ENCODE data around the gene BCAP29.

BCAP29 gene

GRCh38 chr7:107584716-107585115, 4.7 kb downstream of the BCAP29 start:
- DNase-seq, result no peak

- DNase-seq, result no peak
These were observed 8.6 kb downstream of the BCAP29 start for GRCh38 chr7:107588529-107589130.

GRCh38 chr7:107591421-107591820, 11.4 kb downstream of the BCAP29 start:
- DNase-seq, result no peak

GRCh38 chr7:107592361-107593024, 12.4 kb downstream of the BCAP29 start:
- no peak for DNase-seq

- no peak for DNase-seq
These were observed 13.0 kb downstream of the BCAP29 start for GRCh38 chr7:107593025-107593410.

GRCh38 chr7:107594961-107595737, 15.1 kb downstream of the BCAP29 start:
- DNase-seq, result no peak

- DNase-seq, result no peak
These were observed 17.0 kb downstream of the BCAP29 start for GRCh38 chr7:107596881-107597581.

- no peak for DNase-seq
These were observed 17.5 kb downstream of the BCAP29 start for GRCh38 chr7:107597582-107597916.

GRCh38 chr7:107597953-107598352, 17.9 kb downstream of the BCAP29 start:
- no peak for DNase-seq

- no peak for DNase-seq
These were observed 19.2 kb downstream of the BCAP29 start for GRCh38 chr7:107599262-107599661.

GRCh38 chr7:107600816-107601215, 20.8 kb downstream of the BCAP29 start:
- DNase-seq, result no peak

- no peak for DNase-seq
These were observed 25.3 kb downstream of the BCAP29 start for GRCh38 chr7:107605218-107605815.

GRCh38 chr7:107606303-107606702, 26.3 kb downstream of the BCAP29 start:
- no peak for DNase-seq

- no peak for DNase-seq
These were observed 29.8 kb downstream of the BCAP29 start for GRCh38 chr7:107609811-107610261.

GRCh38 chr7:107610323-107610722, 30.3 kb downstream of the BCAP29 start:
- DNase-seq, result no peak

- no peak for DNase-seq
These were observed 33.4 kb downstream of the BCAP29 start for GRCh38 chr7:107613439-107613838.

GRCh38 chr7:107613948-107614347, 33.9 kb downstream of the BCAP29 start:
- DNase-seq, result no peak

GRCh38 chr7:107614425-107614824, 34.4 kb downstream of the BCAP29 start:
- no peak for DNase-seq

- no peak for DNase-seq
These were observed 36.0 kb downstream of the BCAP29 start for GRCh38 chr7:107615910-107616680.

GRCh38 chr7:107622429-107622828, 42.4 kb downstream of the BCAP29 start:
- no peak for DNase-seq

GRCh38 chr7:107622894-107623293, 42.8 kb downstream of the BCAP29 start:
- DNase-seq, result no peak

- no peak for DNase-seq
These were observed 47.0 kb downstream of the BCAP29 start for GRCh38 chr7:107627002-107627401.

Data from bone marrow (tissue), 2 donors.